HG02623 (cell line): ENCODE results near the gene OAS3.
"Not testable (repeated sequence)": the region's sequence is repeated elsewhere in the genome, so short reads cannot be mapped to it uniquely, and the experiment has no call there.

ENCODE experiments used
- ATAC-seq: cut with Tn5 transposase; IDR thresholded peaks from one replicate; pipeline ENCODE4 v1.9.1; 2021; ENCODE audit warnings: moderate library complexity; ENCODE audit not compliant: unreplicated experiment

Gene OAS3

GRCh38 chr12:112980491-112981158 lies 42.4 kb downstream of the OAS3 start:
- ATAC-seq: no peak

- ATAC-seq: no peak
Measured at GRCh38 chr12:112985642-112986290, 47.5 kb downstream of the OAS3 start.

- no peak for ATAC-seq
Measured at GRCh38 chr12:112986291-112986800, 48.1 kb downstream of the OAS3 start.

DNA sequence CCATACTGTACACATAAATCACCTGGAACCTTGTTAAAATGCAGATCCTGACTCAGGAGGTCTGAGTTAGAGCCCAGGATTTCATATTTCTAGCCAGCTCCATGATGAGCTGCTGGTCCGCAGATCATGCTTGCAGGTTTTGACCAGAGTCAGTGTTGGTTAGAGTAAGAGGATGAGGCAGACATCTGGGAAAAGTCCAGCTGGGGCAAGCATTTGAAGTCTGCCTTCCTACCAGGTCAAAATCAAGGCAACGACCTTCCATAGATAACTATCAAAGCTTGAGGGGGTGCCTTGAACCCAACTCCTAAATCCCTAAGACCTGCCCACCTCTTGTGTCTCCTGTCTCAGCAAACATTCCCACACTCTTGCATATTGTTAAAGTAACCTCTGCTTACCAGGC lies 49.3 kb downstream of the OAS3 start:
- no peak for ATAC-seq

- no peak for ATAC-seq
Measured at GRCh38 chr12:112988224-112988623, 50.0 kb downstream of the OAS3 start.

- not testable (repeated sequence) for ATAC-seq
Measured at GRCh38 chr12:112988823-112989385, 50.6 kb downstream of the OAS3 start.

- no peak for ATAC-seq
Measured at GRCh38 chr12:112989806-112990205, 51.5 kb downstream of the OAS3 start.

GRCh38 chr12:112992541-112993398 lies 54.5 kb downstream of the OAS3 start:
- no peak for ATAC-seq

- no peak for ATAC-seq
Measured at GRCh38 chr12:112995008-112995407, 56.7 kb downstream of the OAS3 start.

- ATAC-seq: no peak
Measured at GRCh38 chr12:112996501-112996900, 58.2 kb downstream of the OAS3 start.

DNA sequence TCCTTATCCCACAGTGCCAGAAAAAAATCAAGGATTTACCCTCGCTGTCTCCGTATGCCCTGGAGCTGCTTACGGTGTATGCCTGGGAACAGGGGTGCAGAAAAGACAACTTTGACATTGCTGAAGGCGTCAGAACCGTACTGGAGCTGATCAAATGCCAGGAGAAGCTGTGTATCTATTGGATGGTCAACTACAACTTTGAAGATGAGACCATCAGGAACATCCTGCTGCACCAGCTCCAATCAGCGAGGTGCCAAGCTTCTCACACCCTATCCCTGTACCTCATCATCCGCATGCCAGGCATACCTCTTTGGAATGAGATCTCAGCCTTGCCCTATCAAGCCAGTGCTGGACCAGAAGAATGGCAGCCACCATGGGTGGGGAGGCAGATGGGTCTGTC lies 59.2 kb downstream of the OAS3 start:
- ATAC-seq: no peak

DNA sequence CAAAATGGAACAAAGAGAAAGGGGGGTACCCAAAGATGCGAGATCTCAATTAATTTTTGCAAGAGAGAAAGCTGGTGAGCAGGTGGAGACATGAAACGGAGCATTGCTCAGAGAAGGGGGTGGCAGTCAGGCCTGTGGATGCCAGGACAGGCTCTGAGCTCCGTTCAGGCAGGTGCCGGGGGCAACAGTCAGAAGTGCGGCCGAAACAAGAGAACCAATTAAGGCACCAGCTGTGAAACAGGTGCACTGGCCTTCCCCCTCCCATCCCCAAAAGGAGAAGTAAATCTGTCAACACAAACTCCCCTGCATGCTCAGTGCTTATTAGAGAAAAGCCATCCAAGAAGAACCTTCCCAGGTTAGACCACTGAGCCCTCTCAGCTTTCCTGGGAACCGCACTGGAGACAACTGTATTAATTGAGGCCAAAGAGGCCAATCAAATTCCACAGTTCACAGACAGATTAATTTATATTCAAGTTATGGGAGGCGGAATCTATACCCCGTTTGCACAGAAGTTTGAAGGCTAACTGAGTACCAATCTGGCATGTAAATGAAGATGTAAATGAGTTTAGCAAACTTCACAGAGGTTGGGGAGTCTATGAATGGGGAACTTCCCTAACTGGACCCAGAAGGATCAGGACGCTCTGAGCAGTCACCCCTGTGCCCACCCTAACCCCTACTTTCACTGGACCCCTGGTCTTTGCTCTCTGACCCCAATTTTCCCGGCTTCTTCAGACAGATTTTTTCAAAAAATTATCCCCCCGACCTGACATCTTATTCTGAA lies 60.9 kb downstream of the OAS3 start:
- peak; percentile 82 for ATAC-seq

DNA sequence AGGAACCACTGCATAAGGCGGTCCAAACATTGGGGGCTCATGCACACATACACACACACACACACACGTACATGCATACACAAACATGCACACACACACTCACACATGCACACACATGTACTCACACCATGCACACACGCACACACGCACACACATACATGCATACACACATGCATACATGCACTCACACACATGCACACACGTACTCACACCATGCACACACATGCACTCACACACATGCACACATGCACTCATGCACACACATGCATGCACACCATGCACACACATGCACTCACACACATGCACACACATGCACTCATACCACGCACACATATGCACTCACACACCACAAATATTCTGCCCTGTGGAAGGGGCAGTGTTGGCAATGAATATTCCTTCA lies 62.2 kb downstream of the OAS3 start:
- no peak for ATAC-seq

- no peak for ATAC-seq
Measured at GRCh38 chr12:113002155-113002554, 63.9 kb downstream of the OAS3 start.

GRCh38 chr12:113002676-113003075 lies 64.4 kb downstream of the OAS3 start:
- ATAC-seq: no peak

DNA sequence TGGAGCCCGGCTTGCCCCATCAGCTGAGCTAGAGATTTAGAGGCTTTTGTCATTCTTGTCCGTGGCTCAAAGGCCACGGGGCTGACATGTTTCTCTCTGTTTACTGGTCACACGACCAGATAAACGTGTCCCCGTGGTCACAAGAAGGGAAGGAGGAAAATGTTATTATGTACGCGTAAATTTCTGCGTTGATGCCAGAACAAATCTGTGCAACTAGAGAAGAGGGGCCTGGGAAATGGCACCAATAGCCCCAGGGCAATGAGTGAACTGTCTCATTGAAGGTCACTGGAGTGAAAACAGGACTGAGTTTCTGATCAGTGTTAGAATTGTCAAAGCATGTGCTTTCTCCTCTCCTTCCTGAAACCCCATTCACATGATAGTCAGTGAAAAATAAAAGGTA lies 65.4 kb downstream of the OAS3 start:
- no peak for ATAC-seq

DNA sequence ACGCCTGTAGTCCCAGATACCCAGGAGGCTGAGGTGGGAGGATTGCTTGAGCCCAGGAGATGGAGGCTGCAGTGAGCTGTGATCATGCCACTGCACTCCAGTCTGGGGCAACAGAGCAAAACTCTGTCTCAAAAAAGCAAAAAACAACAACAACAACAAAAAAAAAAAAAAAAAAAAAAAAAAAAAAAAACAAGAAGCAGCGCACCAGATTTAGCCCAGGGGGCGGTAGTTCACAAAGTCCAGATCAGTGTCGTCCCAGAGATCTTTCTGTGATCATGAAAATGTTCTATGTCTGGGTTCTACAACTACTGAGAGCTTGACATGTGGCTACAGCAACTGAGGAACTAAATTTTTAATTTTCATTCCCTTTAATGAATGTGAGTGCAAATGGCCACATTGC lies 67.5 kb downstream of the OAS3 start:
- no peak for ATAC-seq

GRCh38 chr12:113006206-113006605 lies 67.9 kb downstream of the OAS3 start:
- ATAC-seq: no peak

DNA sequence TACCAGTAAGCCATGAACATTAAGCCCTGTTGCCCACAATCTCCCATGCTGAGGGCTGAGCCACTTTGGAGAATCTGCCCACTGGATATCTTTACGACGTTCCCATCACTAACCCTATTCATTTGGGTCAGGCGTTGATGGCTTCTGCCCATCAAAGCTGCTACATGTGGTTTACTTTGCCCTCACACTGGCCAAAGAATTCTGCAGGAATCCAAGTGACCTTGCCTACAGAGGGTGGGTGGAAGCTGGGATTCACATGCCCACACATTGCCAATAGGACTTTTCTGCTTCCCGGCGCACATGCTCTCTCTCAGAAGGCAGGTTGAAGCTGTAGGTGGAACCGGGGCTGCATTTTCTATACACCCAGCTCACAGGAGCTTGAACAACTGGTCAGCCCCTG lies 68.4 kb downstream of the OAS3 start:
- ATAC-seq: no peak

GRCh38 chr12:113007166-113007565 lies 68.9 kb downstream of the OAS3 start:
- ATAC-seq: no peak

DNA sequence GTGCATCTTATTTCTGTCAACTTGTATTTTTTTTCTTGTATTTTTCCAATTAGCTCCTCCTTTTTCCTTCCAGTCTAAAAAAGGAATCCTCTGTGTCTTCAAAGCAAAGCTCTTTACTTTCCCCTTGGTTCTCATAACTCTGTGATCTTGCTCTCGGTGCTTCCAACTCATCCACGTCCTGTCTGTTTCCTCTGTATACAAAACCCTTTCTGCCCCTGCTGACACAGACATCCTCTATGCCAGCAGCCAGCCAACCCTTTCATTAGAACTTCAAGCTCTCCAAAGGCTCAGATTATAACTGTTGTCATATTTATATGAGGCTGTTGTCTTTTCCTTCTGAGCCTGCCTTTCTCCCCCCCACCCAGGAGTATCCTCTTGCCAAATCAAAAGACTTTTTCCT lies 72.4 kb downstream of the OAS3 start:
- ATAC-seq: no peak
